CD14-positive monocyte (primary cell): ENCODE results near the gene MICB. TPM values are rescaled to one million over a fixed set of nuclear protein-coding genes. Genes with fewer than 3 reads are reported as not detected.

Experiments
- DNase-seq, 3 donors: peaks; one replicate each; pipeline ENCODE4 v3.0.0-alpha.2; 2011 to 2022
- H2AFZ ChIP-seq: 2 replicates; pipeline ENCODE4 v1.6.0; 2012; ENCODE audit warnings: mild to moderate bottlenecking, low read depth, low read length, inconsistent platforms; ENCODE audit not compliant: insufficient read depth, poor library complexity, severe bottlenecking
- H3K27ac ChIP-seq, 2 donors: 1 replicate in 1 of 2; 2 replicates in 1 of 2; pipeline ENCODE4 v1.5.1; 2012 to 2013; ENCODE audit warnings: low read length in 2 of 2, control low read depth in 1 of 2, inconsistent platforms in 1 of 2, low read depth in 1 of 2, mild to moderate bottlenecking in 1 of 2
- H3K27me3 ChIP-seq, 2 donors: one replicate each; pipeline versions ENCODE4 v1.6.0 to v1.6.1; 2011 to 2013; ENCODE audit warnings: low read length in 2 of 2; ENCODE audit not compliant: control insufficient read depth in 2 of 2, insufficient read depth in 2 of 2
- H3K36me3 ChIP-seq, 2 donors: replicated peaks in 1 of 2; 1 replicate in 1 of 2; 2 replicates in 1 of 2; pipeline versions ENCODE4 v1.5.1 to v1.6.1; 2012 to 2013; ENCODE audit warnings: low read length in 2 of 2, control low read depth in 1 of 2, inconsistent platforms in 1 of 2, mild to moderate bottlenecking in 1 of 2; ENCODE audit not compliant: insufficient read depth in 2 of 2, control insufficient read depth in 1 of 2
- H3K4me1 ChIP-seq, 2 donors: 1 replicate in 1 of 2; 2 replicates in 1 of 2; pipeline versions ENCODE4 v1.5.1 to v1.6.1; 2012 to 2013; ENCODE audit warnings: low read length in 2 of 2, control low read depth in 1 of 2, inconsistent platforms in 1 of 2, mild to moderate bottlenecking in 1 of 2, moderate library complexity in 1 of 2; ENCODE audit not compliant: insufficient read depth in 2 of 2, control insufficient read depth in 1 of 2
- H3K4me2 ChIP-seq: replicated peaks from 2 replicates; pipeline ENCODE3; 2012; ENCODE audit warnings: low read length, moderate library complexity, mild to moderate bottlenecking; ENCODE audit not compliant: poor library complexity, severe bottlenecking; ENCODE audit errors: extremely low read depth
- H3K4me3 ChIP-seq, 3 experiments: fragments of 200-600 bp in 1 of 3; sonication (generic) in 1 of 3; replicated peaks in 1 of 3; 1 replicate in 2 of 3; 2 replicates in 1 of 3; pipeline ENCODE4 v1.5.1; 2011 to 2013; ENCODE audit warnings: low read length in 3 of 3, mild to moderate bottlenecking in 3 of 3, control low read depth in 2 of 3, low read depth in 2 of 3, inconsistent platforms in 1 of 3, moderate library complexity in 1 of 3
- H3K79me2 ChIP-seq: 2 replicates; pipeline ENCODE4 v1.6.0; 2012; ENCODE audit warnings: mild to moderate bottlenecking, control low read depth, inconsistent platforms, low read length, moderate library complexity; ENCODE audit not compliant: insufficient read depth
- H3K9ac ChIP-seq: 2 replicates; pipeline ENCODE4 v1.6.0; 2017; ENCODE audit warnings: low read length, mild to moderate bottlenecking; ENCODE audit not compliant: insufficient read depth, poor library complexity, severe bottlenecking
- H3K9me3 ChIP-seq, 2 donors: replicated peaks in 1 of 2; 1 replicate in 1 of 2; 2 replicates in 1 of 2; pipeline versions ENCODE4 v1.5.1 to v1.6.1; 2012 to 2013; ENCODE audit warnings: low read length in 2 of 2, control low read depth in 1 of 2; ENCODE audit not compliant: control insufficient read depth in 1 of 2, insufficient read depth in 1 of 2
- H4K20me1 ChIP-seq: 2 replicates; pipeline ENCODE4 v1.6.0; 2012; ENCODE audit warnings: mild to moderate bottlenecking, low read length, control low read depth, moderate library complexity; ENCODE audit not compliant: insufficient read depth
- H3K27ac Mint-ChIP-seq, 7 donors: one replicate each; pipeline ENCODE4 v1.8.0; 2020; ENCODE audit warnings: mild to moderate bottlenecking in 7 of 7, mixed read lengths in 7 of 7, moderate library complexity in 6 of 7, inconsistent platforms in 2 of 7
- H3K27me3 Mint-ChIP-seq, 3 donors: one replicate each; pipeline ENCODE4 v1.8.0; 2021 to 2022; ENCODE audit warnings: low read depth in 3 of 3, mild to moderate bottlenecking in 3 of 3, mixed read lengths in 3 of 3, moderate library complexity in 3 of 3, inconsistent platforms in 1 of 3
- H3K36me3 Mint-ChIP-seq, 2 donors: one replicate each; pipeline ENCODE4 v1.8.0; 2020; ENCODE audit warnings: mixed read lengths in 2 of 2, inconsistent platforms in 1 of 2, mild to moderate bottlenecking in 1 of 2
- H3K4me1 Mint-ChIP-seq: one replicate; pipeline ENCODE4 v1.8.0; 2020; ENCODE audit warnings: mild to moderate bottlenecking, mixed read lengths
- H3K4me3 Mint-ChIP-seq, 2 donors: one replicate each; pipeline ENCODE4 v1.8.0; 2020; ENCODE audit warnings: mild to moderate bottlenecking in 2 of 2, mixed read lengths in 2 of 2, moderate library complexity in 1 of 2
- H3K9me3 Mint-ChIP-seq, 7 donors: one replicate each; pipeline ENCODE4 v1.8.0; 2020 to 2022; ENCODE audit warnings: mixed read lengths in 7 of 7, mild to moderate bottlenecking in 6 of 7, moderate library complexity in 6 of 7, inconsistent platforms in 2 of 7
- WGBS: methylation state at CpG from one replicate; pipeline ENCODE4 v1.1.5; 2013; ENCODE audit warnings: missing lambda C conversion rate; ENCODE audit not compliant: insufficient coverage; 5-methylcytosine and 5-hydroxymethylcytosine counted together
- intact Hi-C, 2 donors: fragments of 100-400 bp; cut with micrococcal nuclease; formaldehyde crosslinking; loops; one replicate each; pipeline versions ENCODE4 v1.15.0 to v1.15.1; 2023
- polyA plus RNA-seq, 3 donors: library from polyadenylated mRNA; depleted of rRNA in 1 of 3; unstranded in 2 of 3; stranded (reverse) in 1 of 3; fragments of 300-500 nt in 2 of 3; fragments of >200 nt in 1 of 3; fragmentation: Illumina TruSeq in 2 of 3; gene quantifications; 1 replicate in 2 of 3; 2 replicates in 1 of 3; pipeline ENCODE4 v1.2.3, GENCODE V29; 2012 to 2021
- TF ChIP-seq, protein P1 (sequence below): fragments of 200-600 bp; IDR thresholded peaks from one replicate; pipeline ENCODE4 v1.8.0; 2022; ENCODE audit warnings: antibody characterized with exemption, mild to moderate bottlenecking

MICB gene
- polyA plus RNA-seq, 3 donors: 8.1 to 34.8 (median 11.4) TPM

DNA sequence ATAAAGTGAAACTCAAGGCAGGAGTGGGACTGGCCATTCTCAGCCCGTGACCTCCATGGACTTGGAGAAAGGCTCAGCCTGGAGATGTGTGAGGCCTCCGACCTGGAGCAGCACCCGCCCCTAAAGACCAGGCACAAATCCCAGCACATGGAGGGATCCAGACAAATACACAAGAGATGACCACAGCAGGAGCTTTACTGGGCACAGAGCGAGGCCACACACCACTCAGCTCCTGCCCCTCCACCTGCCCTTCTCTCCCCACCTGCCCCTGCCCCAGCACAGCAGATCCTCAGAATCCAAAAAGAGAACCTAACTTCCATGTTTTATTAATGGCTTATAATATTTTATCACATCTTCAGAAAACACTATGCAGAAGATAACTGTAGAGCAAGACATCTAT, 20.4 kb upstream of the MICB start:
- intact Hi-C loops: no loop called here
- no peaks in the 10 kb centered on the region for H3K27me3 ChIP-seq
- TF ChIP-seq, protein P1, sequence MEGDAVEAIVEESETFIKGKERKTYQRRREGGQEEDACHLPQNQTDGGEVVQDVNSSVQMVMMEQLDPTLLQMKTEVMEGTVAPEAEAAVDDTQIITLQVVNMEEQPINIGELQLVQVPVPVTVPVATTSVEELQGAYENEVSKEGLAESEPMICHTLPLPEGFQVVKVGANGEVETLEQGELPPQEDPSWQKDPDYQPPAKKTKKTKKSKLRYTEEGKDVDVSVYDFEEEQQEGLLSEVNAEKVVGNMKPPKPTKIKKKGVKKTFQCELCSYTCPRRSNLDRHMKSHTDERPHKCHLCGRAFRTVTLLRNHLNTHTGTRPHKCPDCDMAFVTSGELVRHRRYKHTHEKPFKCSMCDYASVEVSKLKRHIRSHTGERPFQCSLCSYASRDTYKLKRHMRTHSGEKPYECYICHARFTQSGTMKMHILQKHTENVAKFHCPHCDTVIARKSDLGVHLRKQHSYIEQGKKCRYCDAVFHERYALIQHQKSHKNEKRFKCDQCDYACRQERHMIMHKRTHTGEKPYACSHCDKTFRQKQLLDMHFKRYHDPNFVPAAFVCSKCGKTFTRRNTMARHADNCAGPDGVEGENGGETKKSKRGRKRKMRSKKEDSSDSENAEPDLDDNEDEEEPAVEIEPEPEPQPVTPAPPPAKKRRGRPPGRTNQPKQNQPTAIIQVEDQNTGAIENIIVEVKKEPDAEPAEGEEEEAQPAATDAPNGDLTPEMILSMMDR: no peak
- WGBS: 95% methylated on average over 3 of the region's 4 CpGs
- H3K4me1 ChIP-seq: peaks cover 5 to 17% of the 10 kb centered on the region in 2 donors
- DNase-seq: no peak
- H3K4me3 ChIP-seq: no peak overlapping the region
- Mint-ChIP-seq H3K4me1 (peaks cover 22% of the 10 kb centered on the region), H3K27ac (peak overlapping the region in 2 of 7 donors; percentile 1 to 36), H3K27me3 (peaks cover 1 to 4% (median 3%) of the 10 kb centered on the region in 3 donors), H3K4me3 (no peak overlapping the region), H3K36me3 (peaks cover 16 to 39% of the 10 kb centered on the region in 2 donors), H3K9me3 (no peaks in the 10 kb centered on the region)
- H3K4me2 ChIP-seq: no peak overlapping the region
- no peak overlapping the region for H3K9ac ChIP-seq
- H3K9me3 ChIP-seq: no peaks in the 10 kb centered on the region
- H3K79me2 ChIP-seq: no peaks in the 10 kb centered on the region
- H3K36me3 ChIP-seq: peaks cover 0 to 17% of the 10 kb centered on the region in 2 donors
- peaks cover 80% of the 10 kb centered on the region for H4K20me1 ChIP-seq
- no peak overlapping the region for H2AFZ ChIP-seq
- H3K27ac ChIP-seq: no peak overlapping the region

- Histone ChIP-seq H3K9me3 (no peaks in the 10 kb centered on the region), H3K79me2 (no peaks in the 10 kb centered on the region), H3K9ac (no peak overlapping the region), H3K27ac (no peak overlapping the region), H3K27me3 (no peaks in the 10 kb centered on the region), H3K36me3 (peaks cover 0 to 8% of the 10 kb centered on the region in 2 donors), H4K20me1 (peaks cover 72% of the 10 kb centered on the region), H3K4me1 (peaks cover 5 to 16% of the 10 kb centered on the region in 2 donors), H3K4me3 (no peak overlapping the region), H2AFZ (no peak overlapping the region), H3K4me2 (no peak overlapping the region)
- no peak overlapping the region for H3K27ac Mint-ChIP-seq
- DNase-seq: no peak
- no peaks in the 10 kb centered on the region for H3K9me3 Mint-ChIP-seq
- WGBS: no CpG with 5 or more reads among the region's 3 CpGs
- TF ChIP-seq, protein P1: no peak
- H3K27me3 Mint-ChIP-seq: peaks cover 1 to 4% (median 1%) of the 10 kb centered on the region in 3 donors
- no peak overlapping the region for H3K4me3 Mint-ChIP-seq
- H3K36me3 Mint-ChIP-seq: peaks cover 11 to 35% of the 10 kb centered on the region in 2 donors
- intact Hi-C loops: no loop called here
- peaks cover 17% of the 10 kb centered on the region for H3K4me1 Mint-ChIP-seq
These were observed 19.6 kb upstream of the MICB start for GRCh38 chr6:31478186-31478950.
